ENCODE data around the gene YPEL3. TPM values are rescaled to one million over a fixed set of nuclear protein-coding genes. Genes with fewer than 3 reads are reported as not detected.

YPEL3 gene, protein sequence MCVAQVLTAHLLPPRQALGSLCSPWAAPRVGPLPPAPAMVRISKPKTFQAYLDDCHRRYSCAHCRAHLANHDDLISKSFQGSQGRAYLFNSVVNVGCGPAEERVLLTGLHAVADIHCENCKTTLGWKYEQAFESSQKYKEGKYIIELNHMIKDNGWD
- 56.3 TPM for total RNA-seq

DNA sequence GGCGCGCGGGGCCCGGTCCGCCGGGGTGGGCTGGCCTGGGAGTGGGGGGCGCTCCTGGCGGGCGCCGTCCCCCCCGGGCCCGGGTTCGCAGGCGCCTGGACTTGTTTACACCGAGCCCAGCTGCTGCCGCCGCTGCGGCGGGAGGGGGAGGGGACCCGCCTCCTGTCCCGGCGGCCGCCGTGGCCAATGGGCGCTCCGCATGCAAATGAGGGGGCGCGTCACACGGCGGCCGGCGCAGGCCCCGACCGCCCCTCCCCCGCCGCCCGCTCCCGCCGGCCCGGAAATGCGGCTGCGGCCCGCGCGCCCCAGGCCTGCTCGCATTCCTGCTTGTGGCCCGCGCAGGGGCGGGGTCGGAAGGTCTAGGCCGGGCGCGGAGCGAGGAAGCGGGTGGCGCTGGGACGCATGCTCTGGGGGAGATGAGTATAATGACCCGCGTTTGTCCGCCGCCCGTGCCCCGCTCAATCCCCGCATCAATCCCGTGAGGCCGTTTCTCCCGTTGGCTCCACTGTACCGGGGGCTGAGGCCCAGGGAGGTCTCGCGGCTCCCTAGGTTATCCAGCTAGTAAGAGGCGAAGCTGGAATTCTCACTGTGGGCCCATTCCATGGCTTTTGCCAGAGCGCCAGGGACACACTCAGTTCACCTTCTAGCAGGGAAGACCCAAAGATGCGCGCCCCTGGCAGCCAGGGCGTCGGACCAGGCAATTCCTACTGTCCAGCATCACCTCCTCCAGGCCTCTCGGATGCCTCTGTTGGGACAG, at the start of gene YPEL3:
TSS of gene YPEL3 (minus strand) at position 109 of the 757 bp plus-strand sequence. CDS start 731 bp downstream, outside the sequence.

DNA sequence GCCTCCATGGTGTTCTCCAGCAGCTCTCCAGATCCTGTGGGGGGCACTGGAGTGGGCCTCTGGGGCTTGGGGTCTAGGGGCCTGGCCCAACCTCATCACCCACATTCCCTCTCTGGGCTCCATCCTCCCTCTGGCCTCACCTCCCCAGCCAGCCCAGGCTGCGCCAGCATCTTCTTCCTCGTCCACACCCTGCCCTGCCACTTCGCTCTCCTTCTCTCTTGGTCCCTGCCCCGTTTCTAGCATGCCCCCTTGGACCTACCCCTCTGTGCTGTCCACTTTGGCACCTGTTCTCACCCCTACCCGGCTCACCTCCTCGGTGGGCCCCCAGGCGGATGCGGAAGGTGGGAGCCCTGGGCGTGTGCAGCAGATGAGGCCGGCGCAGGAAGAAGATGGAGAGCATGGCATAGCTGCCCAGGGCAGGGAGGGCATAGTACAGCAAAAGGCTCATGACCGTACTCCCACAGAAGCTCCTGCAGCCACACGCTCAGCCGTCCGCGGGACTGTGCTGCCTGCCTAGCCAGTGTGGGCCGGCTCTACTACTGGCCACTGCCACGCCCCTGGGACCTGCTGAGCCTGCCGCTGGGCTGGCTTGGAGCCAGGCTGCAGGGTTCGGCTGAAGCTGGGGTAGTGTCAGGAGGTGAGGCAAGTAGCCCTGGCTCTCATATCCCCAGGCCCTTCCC, 17.2 kb upstream of the YPEL3 start, which contains the start of gene GDPD3:
TSS of gene GDPD3 (minus strand) at position 507 of the 680 bp plus-strand sequence. CDS start at position 448, 59 bp downstream.

DNA sequence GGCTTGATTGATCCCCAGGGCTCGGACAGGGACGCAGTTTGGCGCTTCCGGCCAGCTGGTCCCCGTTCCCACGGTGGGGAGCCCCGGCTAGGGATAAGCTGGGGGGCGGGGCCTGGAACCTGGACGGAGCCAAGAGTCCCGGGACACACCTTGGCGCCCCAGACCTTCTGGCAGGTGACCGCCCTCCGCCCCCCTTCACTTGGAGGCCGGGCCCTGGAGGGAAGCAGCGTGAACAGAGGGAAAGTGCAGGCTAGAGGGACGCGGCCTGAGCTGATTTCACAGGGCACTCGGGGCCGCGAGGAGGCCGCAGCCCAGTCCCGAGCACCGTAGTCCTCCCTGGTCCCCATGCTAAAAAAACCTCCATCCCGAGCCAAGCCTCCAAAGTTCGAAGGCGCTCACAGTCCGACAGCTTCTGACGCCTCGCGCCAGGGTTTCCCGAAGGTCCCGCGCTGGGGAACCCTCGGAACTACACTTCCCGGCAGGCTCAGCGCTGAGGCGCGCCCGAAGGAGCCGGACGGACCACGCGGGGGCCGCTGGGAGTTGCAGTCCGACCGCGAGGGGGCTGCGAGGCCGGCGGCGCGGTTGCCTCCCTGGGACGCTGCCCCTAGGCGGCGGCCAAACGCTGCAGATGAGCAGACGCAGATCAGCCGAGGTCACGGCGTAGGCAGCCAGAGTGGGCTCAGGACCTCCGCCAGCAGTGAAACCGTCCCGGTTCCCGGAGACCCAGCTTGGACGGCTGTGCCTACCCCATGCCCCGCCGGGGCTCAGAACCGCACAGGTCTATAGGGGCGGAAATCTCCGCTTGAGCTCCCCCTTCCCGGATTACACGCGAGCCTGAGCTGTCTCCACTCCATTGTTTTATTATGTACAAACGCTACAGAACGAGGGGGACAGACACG, 4.3 kb downstream of the YPEL3 start, which contains the start of gene TBX6:
TSS of gene TBX6 (minus strand) at position 451 of the 899 bp plus-strand sequence. CDS start 731 bp downstream, outside the sequence.

DNA sequence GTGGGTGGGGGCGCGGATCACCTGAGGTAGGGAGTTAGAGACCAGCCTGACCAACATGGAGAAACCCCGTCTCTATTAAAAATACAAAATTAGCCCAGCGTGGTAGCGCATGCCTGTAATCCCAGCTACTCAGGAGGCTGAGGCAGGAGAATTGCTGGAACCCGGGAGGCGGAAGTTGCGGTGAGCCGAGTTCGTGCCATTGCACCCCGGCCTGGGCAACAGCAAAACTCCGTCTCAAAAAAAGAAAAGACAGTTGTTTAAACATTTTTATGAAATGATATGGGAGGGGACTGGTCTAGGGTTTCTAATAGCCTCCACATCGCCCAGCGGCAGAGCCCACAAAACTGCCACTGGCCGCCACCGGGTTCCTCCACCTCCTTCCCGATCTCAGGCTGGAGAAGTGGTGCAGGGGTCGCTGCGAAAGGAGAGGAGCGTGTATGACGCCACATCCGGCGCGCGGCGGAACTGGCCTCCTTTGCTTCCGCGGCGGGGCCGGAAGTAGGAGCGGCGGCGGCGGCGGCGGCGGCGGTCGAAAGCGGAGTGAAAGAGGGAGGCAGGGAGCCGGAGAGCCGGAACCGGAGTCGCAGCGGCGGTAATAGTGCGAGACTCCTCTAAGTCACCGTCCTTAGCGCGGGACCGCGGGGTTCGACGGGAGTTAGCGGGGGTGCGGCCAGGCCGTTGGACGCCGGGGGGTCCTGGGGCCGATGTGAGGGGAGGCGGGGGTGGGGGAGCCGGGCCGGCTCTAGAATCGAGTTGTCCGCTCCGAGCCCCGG, 20.3 kb downstream of the YPEL3 start, which contains the start of gene PPP4C:
TSS of gene PPP4C (plus strand) at position 492 of the 773 bp plus-strand sequence. CDS start 384 bp downstream, outside the sequence.

DNA sequence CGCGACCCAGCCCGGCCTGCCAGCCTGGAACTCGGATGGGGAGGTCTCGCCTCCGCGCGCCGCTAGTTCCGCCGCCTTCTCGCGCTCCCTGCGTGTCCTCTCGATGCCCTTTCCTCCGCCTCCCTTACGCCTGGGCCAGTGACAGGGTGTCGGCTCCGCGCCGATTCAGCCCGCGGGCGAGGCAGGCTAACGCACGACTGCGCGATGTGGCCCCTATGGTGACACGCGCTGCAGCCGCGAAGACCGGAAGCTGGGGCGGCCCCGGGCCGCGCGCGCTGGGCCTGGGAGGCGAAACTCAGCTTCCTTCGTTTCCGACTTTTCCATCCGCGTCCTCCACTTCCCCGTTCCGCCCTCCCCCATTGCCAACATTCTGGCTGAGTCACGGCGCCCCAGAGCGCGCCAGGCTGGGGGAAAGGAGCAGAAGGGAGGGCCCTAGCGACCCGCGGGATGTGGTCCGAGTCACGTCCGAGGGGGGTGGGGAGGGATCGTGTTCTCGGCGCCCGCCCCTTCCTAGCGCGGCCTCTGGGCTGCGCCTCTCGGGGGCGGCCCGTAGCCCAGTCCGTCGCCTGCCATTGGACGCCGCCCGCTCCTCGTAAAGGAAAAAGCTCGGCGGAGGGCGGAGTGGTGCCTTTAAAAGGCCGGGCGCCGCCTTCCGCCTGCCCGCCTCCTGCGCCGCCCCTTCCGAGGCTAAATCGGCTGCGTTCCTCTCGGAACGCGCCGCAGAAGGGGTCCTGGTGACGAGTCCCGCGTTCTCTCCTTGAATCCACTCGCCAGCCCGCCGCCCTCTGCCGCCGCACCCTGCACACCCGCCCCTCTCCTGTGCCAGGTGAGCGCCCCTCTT, 30.7 kb downstream of the YPEL3 start, which contains the start of gene ALDOA:
TSS of gene ALDOA (plus strand) at position 659 of the 841 bp plus-strand sequence. CDS start 1,138 bp downstream, outside the sequence.

Other genes starting within 250 kb of the YPEL3 start
- gene CDIPT, start 233.0 kb downstream of the YPEL3 start, total RNA-seq = 83.4 TPM
- 17.3 TPM for gene SEZ6L2, start 196.7 kb downstream of the YPEL3 start, total RNA-seq
- gene ASPHD1, start 195.7 kb downstream of the YPEL3 start, total RNA-seq = 1.3 TPM
- 12.8 TPM for gene KCTD13, start 170.0 kb downstream of the YPEL3 start, total RNA-seq
- 54.5 TPM for gene TMEM219, start 134.1 kb downstream of the YPEL3 start, total RNA-seq
- 47.5 TPM for gene TAOK2, start 122.3 kb downstream of the YPEL3 start, total RNA-seq
- 19.3 TPM for gene HIRIP3, start 100.6 kb downstream of the YPEL3 start, total RNA-seq
- gene INO80E, start 100.0 kb downstream of the YPEL3 start, total RNA-seq = 37.4 TPM
- 1.9 TPM for gene DOC2A, start 85.2 kb downstream of the YPEL3 start, total RNA-seq
- not detected for gene C16orf92, start 73.0 kb downstream of the YPEL3 start, total RNA-seq
- gene TLCD3B, start 64.9 kb downstream of the YPEL3 start, total RNA-seq = 1.5 TPM
- gene ALDOA, start 30.5 kb downstream of the YPEL3 start, total RNA-seq = 850 TPM
- 92.4 TPM for gene PPP4C, start 20.2 kb downstream of the YPEL3 start, total RNA-seq
- 1.1 TPM for gene TBX6, start 4.3 kb downstream of the YPEL3 start, total RNA-seq
- 4.7 TPM for gene GDPD3, start 17.3 kb upstream of the YPEL3 start, total RNA-seq
- gene MAPK3, start 27.0 kb upstream of the YPEL3 start, total RNA-seq = 31.2 TPM
- gene CORO1A, start 87.4 kb upstream of the YPEL3 start, total RNA-seq = 30.8 TPM
- 11.4 TPM for gene BOLA2B, start 97.5 kb upstream of the YPEL3 start, total RNA-seq
- gene SLX1A, start 97.7 kb upstream of the YPEL3 start, total RNA-seq = 11.6 TPM
- 11.6 TPM for gene SULT1A3, start 103.0 kb upstream of the YPEL3 start, total RNA-seq
- gene NPIPB13, start 152.3 kb upstream of the YPEL3 start, total RNA-seq = 4.5 TPM